ES-I3 (cell line): ENCODE results near the gene MEIS1.

Source experiments
- H3K36me3 ChIP-seq: 2 replicates; pipeline ENCODE4 v1.6.1; 2013; ENCODE audit warnings: mild to moderate bottlenecking, low read length, control low read depth, moderate library complexity; ENCODE audit not compliant: insufficient read depth
- H3K4me1 ChIP-seq: 2 replicates; pipeline ENCODE4 v1.6.1; 2013; ENCODE audit warnings: mild to moderate bottlenecking, control low read depth, low read length; ENCODE audit not compliant: insufficient read depth
- H3K9ac ChIP-seq: 2 replicates; pipeline ENCODE4 v1.6.1; 2013; ENCODE audit warnings: low read depth, mild to moderate bottlenecking, low read length, moderate library complexity
- H3K9me3 ChIP-seq: 2 replicates; pipeline ENCODE4 v1.6.1; 2013; ENCODE audit warnings: mild to moderate bottlenecking, low read length, moderate library complexity; ENCODE audit not compliant: control insufficient read depth, insufficient read depth

MEIS1 gene

GRCh38 chr2:66509326-66509811 is 74.4 kb downstream of the MEIS1 start:
- no peaks in the 10 kb centered on the region for H3K36me3 ChIP-seq
- H3K9me3 ChIP-seq, result no peaks in the 10 kb centered on the region
- H3K4me1 ChIP-seq, result peaks cover 47% of the 10 kb centered on the region
- H3K9ac ChIP-seq, result no peak overlapping the region; the same call in 1 of the 2 replicates

GRCh38 chr2:66512626-66513025 is 77.7 kb downstream of the MEIS1 start:
- H3K4me1 ChIP-seq, result peaks cover 43% of the 10 kb centered on the region
- H3K9me3 ChIP-seq, result no peaks in the 10 kb centered on the region
- no peak overlapping the region for H3K9ac ChIP-seq
- no peaks in the 10 kb centered on the region for H3K36me3 ChIP-seq

DNA sequence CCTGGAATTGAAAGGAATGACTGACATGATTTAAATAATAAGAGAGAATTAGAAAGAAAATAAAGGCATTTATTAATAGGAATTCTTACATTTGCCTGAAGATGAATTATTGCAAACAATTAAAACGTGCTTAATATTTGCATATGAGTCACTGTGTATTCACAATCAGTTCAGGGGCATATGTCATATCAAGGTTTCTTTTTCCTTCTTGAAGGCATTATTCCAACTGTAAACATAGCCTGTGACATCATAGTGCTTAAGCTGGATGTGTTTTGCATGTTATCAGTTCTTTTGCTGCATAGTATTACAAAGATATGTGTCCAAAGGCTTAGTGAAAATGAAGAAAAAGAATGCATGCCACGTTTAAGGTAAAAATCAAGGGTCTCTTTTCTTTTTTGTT is 80.8 kb downstream of the MEIS1 start:
- no peak overlapping the region for H3K9ac ChIP-seq

GRCh38 chr2:66516499-66516898 is 81.6 kb downstream of the MEIS1 start:
- H3K9ac ChIP-seq, result no peak overlapping the region
- H3K4me1 ChIP-seq, result peaks cover 15% of the 10 kb centered on the region; the same call in 1 of the 2 replicates
- H3K36me3 ChIP-seq, result no peaks in the 10 kb centered on the region
- H3K9me3 ChIP-seq, result no peaks in the 10 kb centered on the region

More for the DNA sequence above, 80.8 kb downstream of the MEIS1 start:
- peaks cover 15% of the 10 kb centered on the region; the same call in 1 of the 2 replicates for H3K4me1 ChIP-seq
- H3K36me3 ChIP-seq, result no peaks in the 10 kb centered on the region
- no peaks in the 10 kb centered on the region for H3K9me3 ChIP-seq

DNA sequence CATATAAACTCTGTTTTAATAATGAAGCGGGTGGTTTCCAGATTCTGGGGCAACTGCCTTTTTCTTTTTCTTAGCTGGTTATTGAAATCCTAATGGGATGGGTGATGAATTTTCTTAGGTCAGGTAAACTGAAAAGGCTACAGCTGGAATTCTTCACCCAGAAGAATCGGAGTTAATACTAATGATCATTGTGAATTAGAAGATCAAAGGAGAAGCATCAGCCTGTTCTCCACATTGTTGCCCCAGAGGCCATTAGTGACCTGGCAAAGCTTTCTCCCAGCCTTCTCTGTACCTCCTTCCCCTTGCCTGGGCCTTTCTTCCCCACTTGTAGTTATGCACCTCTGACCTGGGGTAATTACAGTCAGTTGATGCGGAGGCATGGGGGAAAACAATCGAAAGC is 82.8 kb downstream of the MEIS1 start:
- Histone ChIP-seq H3K36me3 (no peaks in the 10 kb centered on the region), H3K9ac (no peak overlapping the region), H3K9me3 (no peaks in the 10 kb centered on the region)

GRCh38 chr2:66519264-66519843 is 84.4 kb downstream of the MEIS1 start:
- Histone ChIP-seq H3K9ac (no peak overlapping the region), H3K9me3 (no peaks in the 10 kb centered on the region), H3K36me3 (no peaks in the 10 kb centered on the region), H3K4me1 (peaks cover 11% of the 10 kb centered on the region; the same call in 1 of the 2 replicates)

More for the DNA sequence above, 82.8 kb downstream of the MEIS1 start:
- peaks cover 12% of the 10 kb centered on the region; the same call in 1 of the 2 replicates for H3K4me1 ChIP-seq

DNA sequence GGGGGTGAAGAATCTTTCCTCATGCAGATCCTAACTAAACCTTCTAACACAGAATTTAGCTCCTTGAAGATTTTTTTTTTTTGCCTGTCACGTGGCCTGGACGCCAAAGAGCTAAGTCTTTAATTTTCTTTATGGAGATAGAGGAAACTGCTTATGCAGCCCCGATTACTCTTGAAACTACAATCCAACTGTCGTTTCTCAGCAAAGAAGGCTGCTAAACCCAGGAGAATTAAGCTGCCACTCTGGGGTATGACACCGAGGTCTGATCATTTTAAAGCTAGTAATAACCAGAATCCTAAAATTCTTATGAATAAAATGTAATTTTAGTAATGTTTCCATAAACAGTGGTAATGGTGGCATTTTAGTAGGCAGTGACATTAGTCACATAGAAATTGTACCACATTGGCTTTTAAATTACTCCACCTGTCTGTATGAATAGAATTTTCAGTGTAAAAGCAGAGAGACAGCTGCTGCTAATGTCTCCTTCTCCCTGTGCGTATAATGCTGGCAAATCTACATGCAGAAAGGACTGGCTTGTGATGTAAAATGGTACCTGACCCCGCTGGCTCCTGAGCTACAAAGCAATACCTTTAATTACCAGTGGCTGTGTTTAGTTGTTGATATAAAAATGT is 86.5 kb downstream of the MEIS1 start:
- no peaks in the 10 kb centered on the region for H3K36me3 ChIP-seq
- peaks cover 7% of the 10 kb centered on the region for H3K4me1 ChIP-seq
- H3K9me3 ChIP-seq, result no peaks in the 10 kb centered on the region
- H3K9ac ChIP-seq, result no peak overlapping the region

DNA sequence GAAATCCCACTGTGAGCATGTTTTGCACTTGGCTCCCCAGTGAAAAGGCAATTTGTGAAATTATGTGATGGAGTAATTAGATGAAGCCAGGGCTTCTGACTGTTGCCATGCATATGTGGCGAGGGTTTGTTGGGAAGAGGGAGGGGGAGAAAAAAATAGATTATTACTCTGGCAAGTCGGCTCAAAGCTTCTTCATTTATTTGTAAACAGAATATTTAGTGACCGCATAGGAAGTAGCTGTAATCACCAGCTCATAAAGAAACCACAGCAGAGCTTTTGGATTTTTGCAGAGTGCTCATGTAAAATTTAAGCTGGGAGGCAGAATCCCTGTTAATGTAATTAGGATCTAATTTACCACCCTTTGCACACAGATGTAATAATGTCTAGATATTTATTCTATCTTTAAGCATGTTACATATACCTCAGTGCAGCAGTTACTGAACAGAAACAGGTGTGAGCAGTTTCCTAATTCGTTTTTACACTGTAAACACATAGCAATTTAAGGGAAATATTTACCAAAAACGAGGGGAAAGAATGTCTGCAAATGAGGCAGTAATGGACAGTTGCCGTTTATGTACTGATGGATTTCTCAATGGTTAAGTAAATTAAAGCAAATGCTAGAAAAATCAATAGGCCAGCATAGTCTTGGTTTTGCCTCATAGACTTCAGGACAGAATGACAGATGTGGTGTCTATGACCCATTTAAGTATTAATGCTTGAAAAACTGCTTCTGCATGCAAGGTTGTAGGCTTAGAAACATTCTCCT is 87.9 kb downstream of the MEIS1 start:
- Histone ChIP-seq H3K4me1 (peaks cover 7% of the 10 kb centered on the region), H3K36me3 (no peaks in the 10 kb centered on the region), H3K9ac (no peak overlapping the region), H3K9me3 (no peaks in the 10 kb centered on the region)

DNA sequence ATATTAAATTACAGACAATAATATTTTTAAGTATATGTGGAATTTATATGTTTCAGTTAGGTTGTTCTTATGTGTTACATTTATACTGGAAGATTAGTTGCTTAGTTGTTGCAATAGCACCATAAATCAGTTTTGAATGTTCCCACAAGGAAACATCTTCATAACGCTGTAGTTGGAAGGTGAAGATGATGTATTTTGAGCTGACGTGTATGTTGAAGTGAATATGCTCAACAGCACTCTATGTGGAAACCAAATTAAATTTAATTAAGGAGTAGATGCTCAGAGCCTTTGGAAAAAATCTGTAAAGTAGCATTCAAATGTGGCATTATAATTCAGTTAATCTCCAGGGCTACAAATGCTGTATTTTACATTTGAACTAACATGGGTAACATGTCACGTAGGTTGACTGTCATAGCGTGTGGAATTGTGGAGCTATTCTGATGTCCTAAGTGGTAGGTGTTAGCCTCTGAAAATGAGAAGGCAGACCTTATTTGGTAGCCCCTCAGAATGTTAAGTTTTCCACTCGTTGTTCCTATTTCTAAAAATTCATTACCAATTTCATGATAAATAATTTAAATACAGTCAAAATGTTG is 88.5 kb downstream of the MEIS1 start:
- Histone ChIP-seq H3K9me3 (no peaks in the 10 kb centered on the region), H3K9ac (no peak overlapping the region), H3K4me1 (peaks cover 7% of the 10 kb centered on the region), H3K36me3 (no peaks in the 10 kb centered on the region)

DNA sequence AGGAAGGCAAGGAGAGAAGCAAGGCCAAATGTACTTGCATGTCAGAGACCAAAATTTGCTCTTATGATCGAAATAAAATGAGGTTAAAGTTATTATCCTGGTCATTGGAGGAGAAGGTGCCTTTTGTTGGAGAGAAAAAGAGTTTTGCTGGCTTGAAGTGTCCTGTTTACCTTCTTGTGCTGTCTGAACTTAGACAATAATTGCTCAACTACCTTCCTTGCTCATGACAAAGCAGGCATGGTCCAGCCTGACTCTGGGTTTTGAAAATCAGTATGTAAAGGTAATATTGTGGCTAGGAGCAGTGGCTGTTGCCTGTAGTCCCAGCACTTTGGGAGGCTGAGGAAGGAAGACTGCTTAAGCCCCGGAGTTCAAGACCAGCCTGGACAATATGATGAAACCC is 89.1 kb downstream of the MEIS1 start:
- Histone ChIP-seq H3K36me3 (no peaks in the 10 kb centered on the region), H3K4me1 (peaks cover 7% of the 10 kb centered on the region), H3K9me3 (no peaks in the 10 kb centered on the region), H3K9ac (no peak overlapping the region)

DNA sequence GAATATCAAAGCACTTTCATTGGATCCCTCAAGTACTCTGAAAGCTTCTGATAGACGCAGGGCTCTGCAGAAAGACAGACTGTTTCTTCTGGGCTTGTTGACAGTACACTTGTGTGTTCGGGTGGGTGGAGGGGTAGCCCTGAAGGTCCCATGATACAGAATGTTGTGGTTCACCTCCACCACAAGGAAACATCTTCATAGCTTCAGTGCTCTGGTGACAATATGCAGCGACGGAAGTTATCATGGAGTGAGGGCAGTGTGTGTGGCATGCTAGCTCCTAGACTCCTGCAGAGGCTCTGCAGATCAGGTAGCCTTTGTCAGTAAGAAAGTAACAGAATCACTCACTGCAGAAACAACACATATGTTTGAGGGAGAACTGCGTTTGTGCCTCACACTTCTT is 90.7 kb downstream of the MEIS1 start:
- no peaks in the 10 kb centered on the region for H3K36me3 ChIP-seq
- H3K4me1 ChIP-seq, result peaks cover 7% of the 10 kb centered on the region
- no peaks in the 10 kb centered on the region for H3K9me3 ChIP-seq
- no peak overlapping the region for H3K9ac ChIP-seq

DNA sequence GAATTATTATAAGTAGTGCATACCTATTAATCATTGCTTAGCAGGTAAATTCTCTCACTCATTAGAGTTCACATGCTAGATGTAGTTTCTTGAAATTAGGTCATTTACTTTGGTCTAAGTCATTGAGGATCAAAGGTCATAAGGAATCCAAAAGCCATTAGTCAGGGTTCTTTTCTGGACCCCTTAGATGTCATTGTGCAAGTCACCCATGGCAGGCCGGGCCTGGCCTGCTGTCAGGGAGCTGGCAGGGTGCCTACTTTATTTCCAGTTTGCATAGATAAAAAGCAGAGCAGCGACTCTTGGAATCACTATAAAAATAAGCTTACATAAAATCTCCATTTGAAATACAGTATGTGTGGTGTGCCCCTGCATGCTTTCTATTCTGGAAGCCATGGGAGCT is 91.3 kb downstream of the MEIS1 start:
- Histone ChIP-seq H3K4me1 (peaks cover 7% of the 10 kb centered on the region), H3K9ac (no peak overlapping the region), H3K36me3 (no peaks in the 10 kb centered on the region), H3K9me3 (no peaks in the 10 kb centered on the region)

DNA sequence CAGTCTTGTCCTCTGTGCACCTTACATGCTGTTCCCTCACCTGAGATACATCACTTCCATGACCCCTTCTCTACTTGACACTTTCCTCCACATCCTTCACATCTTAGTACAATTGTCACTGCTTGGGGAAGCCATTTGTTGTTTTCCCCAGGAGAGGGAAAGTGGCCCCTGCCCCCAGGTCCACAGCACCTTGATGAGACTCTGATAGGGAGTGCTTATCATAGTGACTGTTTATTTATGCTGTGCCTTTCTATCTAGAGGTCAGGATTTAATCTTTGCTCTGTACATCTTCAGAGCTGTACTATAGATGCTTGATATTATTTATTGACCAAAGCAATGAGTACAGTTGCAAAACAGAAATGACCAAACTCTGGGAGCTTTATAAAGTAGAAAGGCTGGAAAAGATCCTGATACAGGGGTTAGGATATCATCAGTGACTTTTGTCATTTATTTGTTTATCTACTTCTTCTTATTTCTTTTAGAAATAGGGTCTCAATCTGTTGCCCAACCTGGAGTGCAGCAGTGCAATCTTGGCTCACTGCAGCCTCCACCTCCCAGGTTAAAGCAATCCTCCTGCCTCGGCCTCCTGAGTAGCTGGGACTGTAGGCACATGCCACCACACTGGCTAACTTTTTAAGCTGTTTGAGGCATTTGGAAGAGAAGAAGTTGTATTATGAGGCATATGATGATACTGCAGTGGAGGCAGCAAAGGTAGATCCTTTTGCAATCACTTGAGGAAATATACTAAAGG is 94.2 kb downstream of the MEIS1 start:
- H3K9me3 ChIP-seq, result no peaks in the 10 kb centered on the region
- peaks cover 7% of the 10 kb centered on the region for H3K4me1 ChIP-seq
- no peak overlapping the region for H3K9ac ChIP-seq
- no peaks in the 10 kb centered on the region for H3K36me3 ChIP-seq

- Histone ChIP-seq H3K36me3 (no peaks in the 10 kb centered on the region), H3K9ac (no peak overlapping the region), H3K4me1 (peaks cover 4% of the 10 kb centered on the region), H3K9me3 (no peaks in the 10 kb centered on the region)
These were observed 95.7 kb downstream of the MEIS1 start for GRCh38 chr2:66530651-66531050.
